OCI-LY3 (cell line): ENCODE data around the gene DIPK1C.

Experiments used
- EZH2phosphoT487 ChIP-seq: fragments of 200-600 bp; shearing (Covaris generic); IDR thresholded peaks from 2 replicates; pipeline ENCODE4 v1.6.1; 2018; ENCODE audit warnings: antibody characterized with exemption, mixed run types, low read depth
- TF ChIP-seq, protein P1 (sequence below): fragments of 200-600, 300-600 bp; sonication (generic); IDR thresholded peaks from 2 replicates; pipeline ENCODE4 v1.5.1; 2014; ENCODE audit warnings: antibody characterized with exemption, low read length, low read depth

- TF ChIP-seq, protein P1, sequence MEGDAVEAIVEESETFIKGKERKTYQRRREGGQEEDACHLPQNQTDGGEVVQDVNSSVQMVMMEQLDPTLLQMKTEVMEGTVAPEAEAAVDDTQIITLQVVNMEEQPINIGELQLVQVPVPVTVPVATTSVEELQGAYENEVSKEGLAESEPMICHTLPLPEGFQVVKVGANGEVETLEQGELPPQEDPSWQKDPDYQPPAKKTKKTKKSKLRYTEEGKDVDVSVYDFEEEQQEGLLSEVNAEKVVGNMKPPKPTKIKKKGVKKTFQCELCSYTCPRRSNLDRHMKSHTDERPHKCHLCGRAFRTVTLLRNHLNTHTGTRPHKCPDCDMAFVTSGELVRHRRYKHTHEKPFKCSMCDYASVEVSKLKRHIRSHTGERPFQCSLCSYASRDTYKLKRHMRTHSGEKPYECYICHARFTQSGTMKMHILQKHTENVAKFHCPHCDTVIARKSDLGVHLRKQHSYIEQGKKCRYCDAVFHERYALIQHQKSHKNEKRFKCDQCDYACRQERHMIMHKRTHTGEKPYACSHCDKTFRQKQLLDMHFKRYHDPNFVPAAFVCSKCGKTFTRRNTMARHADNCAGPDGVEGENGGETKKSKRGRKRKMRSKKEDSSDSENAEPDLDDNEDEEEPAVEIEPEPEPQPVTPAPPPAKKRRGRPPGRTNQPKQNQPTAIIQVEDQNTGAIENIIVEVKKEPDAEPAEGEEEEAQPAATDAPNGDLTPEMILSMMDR, result no peak
- no peak for TF ChIP-seq EZH2phosphoT487
Measured at GRCh38 chr18:74451148-74451547, 6.0 kb downstream of the DIPK1C start.
